IMR-90 (cell line): ENCODE results near the gene NAIF1.

Experiments
- BHLHE40 ChIP-seq: fragments of 150-350 bp; IDR thresholded peaks from 2 replicates; pipeline ENCODE4 v1.6.1; 2016; ENCODE audit warnings: mild to moderate bottlenecking, low read depth, low read length
- CEBPB ChIP-seq: IDR thresholded peaks from 2 replicates; pipeline ENCODE4 v1.6.1; 2012; ENCODE audit warnings: low read depth, low read length, improper control_type of control experiment
- MAFK ChIP-seq: IDR thresholded peaks from 2 replicates; pipeline ENCODE4 v1.6.1; 2012; ENCODE audit warnings: low read depth, low read length, improper control_type of control experiment
- NFE2L2 ChIP-seq: fragments of 150-350 bp; IDR thresholded peaks from 2 replicates; pipeline ENCODE4 v1.6.1; 2016; ENCODE audit warnings: low read depth, mild to moderate bottlenecking, low read length
- POLR2A ChIP-seq: IDR thresholded peaks from 2 replicates; pipeline ENCODE4 v1.6.1; 2012; ENCODE audit warnings: mild to moderate bottlenecking, low read depth, low read length
- RAD21 ChIP-seq: IDR thresholded peaks from 2 replicates; pipeline ENCODE4 v1.6.1; 2012; ENCODE audit warnings: low read length, improper control_type of control experiment
- TF ChIP-seq, protein P1 (sequence below): conservative IDR thresholded peaks from 2 replicates; pipeline ENCODE4 v1.5.1; 2012; ENCODE audit warnings: mild to moderate bottlenecking, low read depth, low read length, improper control_type of control experiment
- TF ChIP-seq, protein P2 (sequence below): fragments of 150-350 bp; IDR thresholded peaks from 2 replicates; pipeline ENCODE4 v1.6.1; 2017; ENCODE audit warnings: mild to moderate bottlenecking, antibody characterized with exemption, low read length, low read depth
- TF ChIP-seq, protein P3 (sequence below): fragments of 150-350 bp; IDR thresholded peaks from 2 replicates; pipeline ENCODE4 v1.6.1; 2016; ENCODE audit warnings: low read depth, mild to moderate bottlenecking, low read length, moderate library complexity, borderline replicate concordance

DNA sequence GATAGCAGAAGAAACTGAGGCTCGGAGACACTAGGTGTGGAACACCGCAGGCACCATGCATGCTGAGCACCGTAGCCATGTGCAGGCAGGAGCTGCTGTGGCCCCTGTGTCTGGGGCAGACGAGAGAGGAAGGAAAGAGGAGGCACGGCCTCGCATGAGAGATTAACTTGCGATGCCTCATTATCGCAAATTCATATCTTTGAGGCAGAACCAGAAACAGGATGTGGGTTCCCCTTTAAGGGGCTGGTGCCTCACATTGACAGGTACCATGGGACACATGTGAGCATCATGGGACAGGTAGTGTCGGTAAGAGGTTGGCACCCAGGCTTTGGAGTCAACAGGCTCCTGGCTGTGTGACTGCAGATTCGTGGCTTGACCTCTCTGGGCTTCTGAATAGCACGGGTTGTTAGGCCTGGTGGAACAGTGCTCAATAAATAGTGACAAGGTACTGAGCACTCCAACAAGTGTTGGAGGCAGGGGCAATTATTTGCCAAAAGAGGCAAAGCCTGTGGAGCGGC, 40.8 kb downstream of the NAIF1 start:
- TF ChIP-seq, protein P1, sequence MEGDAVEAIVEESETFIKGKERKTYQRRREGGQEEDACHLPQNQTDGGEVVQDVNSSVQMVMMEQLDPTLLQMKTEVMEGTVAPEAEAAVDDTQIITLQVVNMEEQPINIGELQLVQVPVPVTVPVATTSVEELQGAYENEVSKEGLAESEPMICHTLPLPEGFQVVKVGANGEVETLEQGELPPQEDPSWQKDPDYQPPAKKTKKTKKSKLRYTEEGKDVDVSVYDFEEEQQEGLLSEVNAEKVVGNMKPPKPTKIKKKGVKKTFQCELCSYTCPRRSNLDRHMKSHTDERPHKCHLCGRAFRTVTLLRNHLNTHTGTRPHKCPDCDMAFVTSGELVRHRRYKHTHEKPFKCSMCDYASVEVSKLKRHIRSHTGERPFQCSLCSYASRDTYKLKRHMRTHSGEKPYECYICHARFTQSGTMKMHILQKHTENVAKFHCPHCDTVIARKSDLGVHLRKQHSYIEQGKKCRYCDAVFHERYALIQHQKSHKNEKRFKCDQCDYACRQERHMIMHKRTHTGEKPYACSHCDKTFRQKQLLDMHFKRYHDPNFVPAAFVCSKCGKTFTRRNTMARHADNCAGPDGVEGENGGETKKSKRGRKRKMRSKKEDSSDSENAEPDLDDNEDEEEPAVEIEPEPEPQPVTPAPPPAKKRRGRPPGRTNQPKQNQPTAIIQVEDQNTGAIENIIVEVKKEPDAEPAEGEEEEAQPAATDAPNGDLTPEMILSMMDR = no peak
- TF ChIP-seq POLR2A (no peak), RAD21 (no peak), NFE2L2 (no peak), CEBPB (no peak), MAFK (no peak), BHLHE40 (no peak)
- TF ChIP-seq, protein P2, sequence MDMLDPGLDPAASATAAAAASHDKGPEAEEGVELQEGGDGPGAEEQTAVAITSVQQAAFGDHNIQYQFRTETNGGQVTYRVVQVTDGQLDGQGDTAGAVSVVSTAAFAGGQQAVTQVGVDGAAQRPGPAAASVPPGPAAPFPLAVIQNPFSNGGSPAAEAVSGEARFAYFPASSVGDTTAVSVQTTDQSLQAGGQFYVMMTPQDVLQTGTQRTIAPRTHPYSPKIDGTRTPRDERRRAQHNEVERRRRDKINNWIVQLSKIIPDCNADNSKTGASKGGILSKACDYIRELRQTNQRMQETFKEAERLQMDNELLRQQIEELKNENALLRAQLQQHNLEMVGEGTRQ = no peak
- TF ChIP-seq, protein P3, sequence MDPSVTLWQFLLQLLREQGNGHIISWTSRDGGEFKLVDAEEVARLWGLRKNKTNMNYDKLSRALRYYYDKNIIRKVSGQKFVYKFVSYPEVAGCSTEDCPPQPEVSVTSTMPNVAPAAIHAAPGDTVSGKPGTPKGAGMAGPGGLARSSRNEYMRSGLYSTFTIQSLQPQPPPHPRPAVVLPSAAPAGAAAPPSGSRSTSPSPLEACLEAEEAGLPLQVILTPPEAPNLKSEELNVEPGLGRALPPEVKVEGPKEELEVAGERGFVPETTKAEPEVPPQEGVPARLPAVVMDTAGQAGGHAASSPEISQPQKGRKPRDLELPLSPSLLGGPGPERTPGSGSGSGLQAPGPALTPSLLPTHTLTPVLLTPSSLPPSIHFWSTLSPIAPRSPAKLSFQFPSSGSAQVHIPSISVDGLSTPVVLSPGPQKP = no peak
